A549 (cell line): Measurements from ENCODE around the gene MBLAC2. TPM values are rescaled to one million over a fixed set of nuclear protein-coding genes. Genes with fewer than 3 reads are reported as not detected.

Source experiments
- ATAC-seq, 2 experiments: fragments of 200-7000 bp in 1 of 2; fragments of >200 bp in 1 of 2; cut with Nextera tagmentation in 1 of 2; cut with Tn5 transposase in 1 of 2; 3 replicates each; pipeline versions ENCODE4 v1.8.0 to v1.9.1; 2018 to 2020; ENCODE audit warnings: mild to moderate bottlenecking in 1 of 2, moderate library complexity in 1 of 2
- CTCF ChIA-PET: fragments of 300-600 bp; sonication (Branson Sonifier 250); formaldehyde crosslinking; extraction: SDS; loops from one replicate; lab custom pipeline; 2021; ENCODE audit warnings: antibody characterized with exemption, inconsistent platforms; lab: Yijun Ruan, JAX
- POLR2A ChIA-PET: fragments of 350-600 bp; formaldehyde crosslinking; extraction: SDS; loops from one replicate; lab custom pipeline; 2021; ENCODE audit warnings: antibody characterized with exemption, inconsistent platforms; lab: Yijun Ruan, JAX
- DNase-seq, 2 experiments: peaks; one replicate each; pipeline versions ENCODE4 v3.0.0 to v3.0.0-alpha.2; 2011 to 2016; ENCODE audit warnings: low read depth in 1 of 2, low spot score in 1 of 2
- FAIRE-seq: peaks from 2 replicates; lab custom pipeline; 2011; peaks lifted over from hg19 to GRCh38; lab: Jason Lieb, UNC
- H3K27ac ChIP-seq, 2 experiments: fragments of >200 bp; sonication (Bioruptor Twin); formaldehyde crosslinking; 3 replicates each; pipeline ENCODE4 v1.5.1; 2016 to 2017
- H3K4me1 ChIP-seq: fragments of >200 bp; sonication (Bioruptor Twin); formaldehyde crosslinking; 3 replicates; pipeline ENCODE4 v1.6.1; 2016
- H3K4me2 ChIP-seq: fragments of >200 bp; sonication (Bioruptor Twin); formaldehyde crosslinking; 3 replicates; pipeline ENCODE4 v1.6.1; 2016
- H3K4me3 ChIP-seq: fragments of >200 bp; sonication (Bioruptor Twin); formaldehyde crosslinking; 3 replicates; pipeline ENCODE4 v1.5.1; 2016
- H3K9me3 ChIP-seq: fragments of >200 bp; sonication (Bioruptor Twin); formaldehyde crosslinking; 3 replicates; pipeline ENCODE4 v1.6.1; 2016
- BHLHE40 ChIP-seq: IDR thresholded peaks from 2 replicates; pipeline ENCODE4 v1.6.1; 2012; ENCODE audit warnings: low read depth, low read length, inconsistent platforms
- CBX2 ChIP-seq: fragments of 200-600 bp; sonication (generic); IDR thresholded peaks from 2 replicates; pipeline ENCODE4 v1.6.1; 2016; ENCODE audit warnings: low read depth, mild to moderate bottlenecking, borderline replicate concordance
- CEBPB ChIP-seq, 2 experiments: fragments of >200 bp in 1 of 2; sonication (Bioruptor Twin) in 1 of 2; formaldehyde crosslinking in 1 of 2; IDR thresholded peaks; 2 replicates each; pipeline ENCODE4 v1.6.1; 2012 to 2016
- EHF ChIP-seq: fragments of 250-450 bp; sonication (Bioruptor Pico); IDR thresholded peaks from 2 replicates; pipeline ENCODE4 v1.5.0; 2020; ENCODE audit warnings: mild to moderate bottlenecking
- EP300 ChIP-seq, 2 experiments: fragments of >200 bp; sonication (Bioruptor Twin); formaldehyde crosslinking; IDR thresholded peaks; 2 replicates in 1 of 2; 3 replicates in 1 of 2; pipeline ENCODE4 v1.6.1; 2016 to 2017
- FOXS1 ChIP-seq: fragments of 250-450 bp; sonication (Bioruptor Pico); IDR thresholded peaks from 2 replicates; pipeline ENCODE4 v1.5.0; 2020; ENCODE audit warnings: mild to moderate bottlenecking, moderate library complexity
- HEYL ChIP-seq: fragments of 250-450 bp; sonication (Bioruptor Pico); IDR thresholded peaks from 2 replicates; pipeline ENCODE4 v1.8.0; 2021; ENCODE audit warnings: mild to moderate bottlenecking, moderate library complexity
- HMGXB4 ChIP-seq: fragments of 250-450 bp; sonication (Bioruptor Pico); IDR thresholded peaks from 2 replicates; pipeline ENCODE4 v1.5.0; 2021; ENCODE audit warnings: mild to moderate bottlenecking, moderate library complexity, borderline replicate concordance
- HOXA7 ChIP-seq: fragments of 250-450 bp; sonication (Bioruptor Pico); IDR thresholded peaks from 2 replicates; pipeline ENCODE4 v1.5.0; 2020; ENCODE audit warnings: mild to moderate bottlenecking, moderate library complexity
- KDM5A ChIP-seq: fragments of 200-600 bp; sonication (generic); IDR thresholded peaks from 2 replicates; pipeline ENCODE4 v1.6.1; 2016; ENCODE audit warnings: antibody characterized with exemption, mild to moderate bottlenecking
- MYC ChIP-seq: IDR thresholded peaks from 2 replicates; pipeline ENCODE4 v1.6.1; 2012; ENCODE audit warnings: mild to moderate bottlenecking, inconsistent platforms, low read length, improper control_type of control experiment, borderline replicate concordance
- POLR2A ChIP-seq: IDR thresholded peaks from 2 replicates; pipeline ENCODE4 v1.6.1; 2012; ENCODE audit warnings: mild to moderate bottlenecking, low read length
- RNF2 ChIP-seq: fragments of 200-600 bp; sonication (generic); IDR thresholded peaks from 2 replicates; pipeline ENCODE4 v1.6.1; 2016; ENCODE audit warnings: low read depth, mild to moderate bottlenecking, antibody characterized with exemption, moderate library complexity, borderline replicate concordance
- SMC3 ChIP-seq: fragments of >200 bp; sonication (Bioruptor Twin); formaldehyde crosslinking; IDR thresholded peaks from 3 replicates; pipeline ENCODE4 v1.6.1; 2018; ENCODE audit warnings: inconsistent platforms
- ZFP36 ChIP-seq: fragments of 450-650 bp; IDR thresholded peaks from 2 replicates; pipeline ENCODE4 v1.6.1; 2014; ENCODE audit warnings: borderline replicate concordance; ENCODE audit not compliant: partially characterized antibody
- WGBS: methylation state at CpG from one replicate; pipeline ENCODE4 v1.1.6; 2017; ENCODE audit errors: missing lambda C conversion rate; 5-methylcytosine and 5-hydroxymethylcytosine counted together
- polyA plus RNA-seq, 4 experiments: library from polyadenylated mRNA; depleted of rRNA in 3 of 4; stranded (reverse); fragments of >200 nt; fragmentation: RNase III in 1 of 4; extraction: RNeasy Plus Mini Kit Qiagen cat#74134 plus additional on column Dnase treatment in 1 of 4; gene quantifications; 2 replicates in 3 of 4; 3 replicates in 1 of 4; pipeline ENCODE4 v1.2.3, GENCODE V29; 2011 to 2017
- TF ChIP-seq, protein P1 (sequence below): fragments of 450-650 bp; IDR thresholded peaks from 2 replicates; pipeline ENCODE4 v1.6.1; 2014; ENCODE audit warnings: antibody characterized with exemption
- TF ChIP-seq, protein P2 (sequence below): IDR thresholded peaks from 2 replicates; pipeline ENCODE4 v1.6.1; 2012
- TF ChIP-seq, protein P3 (sequence below): IDR thresholded peaks from 2 replicates; pipeline ENCODE4 v1.6.1; 2012; ENCODE audit warnings: low read depth, borderline replicate concordance
- TF ChIP-seq, protein P4 (sequence below): fragments of >200 bp; sonication (Bioruptor Twin); formaldehyde crosslinking; IDR thresholded peaks from 3 replicates; pipeline ENCODE4 v1.6.1; 2016
- TF ChIP-seq, protein P5 (sequence below): fragments of 200-600 bp; sonication (generic); IDR thresholded peaks from 2 replicates; pipeline ENCODE4 v1.6.1; 2016; ENCODE audit warnings: antibody characterized with exemption, mild to moderate bottlenecking, moderate library complexity
- TF ChIP-seq, protein P6 (sequence below): fragments of >200 bp; sonication (Bioruptor Twin); formaldehyde crosslinking; IDR thresholded peaks from 2 replicates; pipeline ENCODE4 v1.6.1; 2016

The MBLAC2 gene
- polyA plus RNA-seq, 2 of the 4 experiments (the other 2 are of a cell fraction), result 5.3 to 5.7 TPM

- 95% methylated on average over 1 of the region's 1 CpG for WGBS
- FAIRE-seq, result no peak
Measured at GRCh38 chr5:90495146-90495545, 20.6 kb upstream of the MBLAC2 start.

GRCh38 chr5:90494043-90494442 is 19.5 kb upstream of the MBLAC2 start:
- Histone ChIP-seq H3K4me2 (no peak overlapping the region), H3K4me3 (no peak overlapping the region), H3K4me1 (no peaks in the 10 kb centered on the region), H3K9me3 (no peaks in the 10 kb centered on the region), H3K27ac (no peak overlapping the region)
- POLR2A ChIA-PET, result no interaction called here
- FAIRE-seq (no peak), ATAC-seq (no peak), DNase-seq (no peak)
- CTCF ChIA-PET, result no interaction called here
- TF ChIP-seq, protein P1, sequence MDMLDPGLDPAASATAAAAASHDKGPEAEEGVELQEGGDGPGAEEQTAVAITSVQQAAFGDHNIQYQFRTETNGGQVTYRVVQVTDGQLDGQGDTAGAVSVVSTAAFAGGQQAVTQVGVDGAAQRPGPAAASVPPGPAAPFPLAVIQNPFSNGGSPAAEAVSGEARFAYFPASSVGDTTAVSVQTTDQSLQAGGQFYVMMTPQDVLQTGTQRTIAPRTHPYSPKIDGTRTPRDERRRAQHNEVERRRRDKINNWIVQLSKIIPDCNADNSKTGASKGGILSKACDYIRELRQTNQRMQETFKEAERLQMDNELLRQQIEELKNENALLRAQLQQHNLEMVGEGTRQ, result no peak
- TF ChIP-seq, protein P2, sequence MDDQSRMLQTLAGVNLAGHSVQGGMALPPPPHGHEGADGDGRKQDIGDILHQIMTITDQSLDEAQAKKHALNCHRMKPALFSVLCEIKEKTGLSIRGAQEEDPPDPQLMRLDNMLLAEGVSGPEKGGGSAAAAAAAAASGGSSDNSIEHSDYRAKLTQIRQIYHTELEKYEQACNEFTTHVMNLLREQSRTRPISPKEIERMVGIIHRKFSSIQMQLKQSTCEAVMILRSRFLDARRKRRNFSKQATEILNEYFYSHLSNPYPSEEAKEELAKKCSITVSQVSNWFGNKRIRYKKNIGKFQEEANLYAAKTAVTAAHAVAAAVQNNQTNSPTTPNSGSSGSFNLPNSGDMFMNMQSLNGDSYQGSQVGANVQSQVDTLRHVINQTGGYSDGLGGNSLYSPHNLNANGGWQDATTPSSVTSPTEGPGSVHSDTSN, result no peak
- TF ChIP-seq, protein P3, sequence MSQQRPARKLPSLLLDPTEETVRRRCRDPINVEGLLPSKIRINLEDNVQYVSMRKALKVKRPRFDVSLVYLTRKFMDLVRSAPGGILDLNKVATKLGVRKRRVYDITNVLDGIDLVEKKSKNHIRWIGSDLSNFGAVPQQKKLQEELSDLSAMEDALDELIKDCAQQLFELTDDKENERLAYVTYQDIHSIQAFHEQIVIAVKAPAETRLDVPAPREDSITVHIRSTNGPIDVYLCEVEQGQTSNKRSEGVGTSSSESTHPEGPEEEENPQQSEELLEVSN, result no peak
- no peak for TF ChIP-seq CEBPB (IDR thresholded peaks at IDR 0.05)
- TF ChIP-seq, protein P4, sequence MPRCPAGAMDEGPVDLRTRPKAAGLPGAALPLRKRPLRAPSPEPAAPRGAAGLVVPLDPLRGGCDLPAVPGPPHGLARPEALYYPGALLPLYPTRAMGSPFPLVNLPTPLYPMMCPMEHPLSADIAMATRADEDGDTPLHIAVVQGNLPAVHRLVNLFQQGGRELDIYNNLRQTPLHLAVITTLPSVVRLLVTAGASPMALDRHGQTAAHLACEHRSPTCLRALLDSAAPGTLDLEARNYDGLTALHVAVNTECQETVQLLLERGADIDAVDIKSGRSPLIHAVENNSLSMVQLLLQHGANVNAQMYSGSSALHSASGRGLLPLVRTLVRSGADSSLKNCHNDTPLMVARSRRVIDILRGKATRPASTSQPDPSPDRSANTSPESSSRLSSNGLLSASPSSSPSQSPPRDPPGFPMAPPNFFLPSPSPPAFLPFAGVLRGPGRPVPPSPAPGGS, result no peak
- TF ChIP-seq HEYL (CRISPR knock-in tag), result no peak
- TF ChIP-seq POLR2A, result no peak
- no peak for TF ChIP-seq SMC3
- TF ChIP-seq MYC, result no peak

More at GRCh38 chr5:90495146-90495545, 20.6 kb upstream of the MBLAC2 start:
- Histone ChIP-seq H3K9me3 (no peaks in the 10 kb centered on the region), H3K4me2 (no peak overlapping the region), H3K27ac (no peak overlapping the region), H3K4me3 (no peak overlapping the region), H3K4me1 (no peaks in the 10 kb centered on the region)
- CTCF ChIA-PET, result no interaction called here
- TF ChIP-seq KDM5A, result no peak
- TF ChIP-seq CBX2, result no peak
- no peak for TF ChIP-seq POLR2A
- TF ChIP-seq RNF2, result no peak
- TF ChIP-seq BHLHE40, result no peak
- TF ChIP-seq, protein P5, sequence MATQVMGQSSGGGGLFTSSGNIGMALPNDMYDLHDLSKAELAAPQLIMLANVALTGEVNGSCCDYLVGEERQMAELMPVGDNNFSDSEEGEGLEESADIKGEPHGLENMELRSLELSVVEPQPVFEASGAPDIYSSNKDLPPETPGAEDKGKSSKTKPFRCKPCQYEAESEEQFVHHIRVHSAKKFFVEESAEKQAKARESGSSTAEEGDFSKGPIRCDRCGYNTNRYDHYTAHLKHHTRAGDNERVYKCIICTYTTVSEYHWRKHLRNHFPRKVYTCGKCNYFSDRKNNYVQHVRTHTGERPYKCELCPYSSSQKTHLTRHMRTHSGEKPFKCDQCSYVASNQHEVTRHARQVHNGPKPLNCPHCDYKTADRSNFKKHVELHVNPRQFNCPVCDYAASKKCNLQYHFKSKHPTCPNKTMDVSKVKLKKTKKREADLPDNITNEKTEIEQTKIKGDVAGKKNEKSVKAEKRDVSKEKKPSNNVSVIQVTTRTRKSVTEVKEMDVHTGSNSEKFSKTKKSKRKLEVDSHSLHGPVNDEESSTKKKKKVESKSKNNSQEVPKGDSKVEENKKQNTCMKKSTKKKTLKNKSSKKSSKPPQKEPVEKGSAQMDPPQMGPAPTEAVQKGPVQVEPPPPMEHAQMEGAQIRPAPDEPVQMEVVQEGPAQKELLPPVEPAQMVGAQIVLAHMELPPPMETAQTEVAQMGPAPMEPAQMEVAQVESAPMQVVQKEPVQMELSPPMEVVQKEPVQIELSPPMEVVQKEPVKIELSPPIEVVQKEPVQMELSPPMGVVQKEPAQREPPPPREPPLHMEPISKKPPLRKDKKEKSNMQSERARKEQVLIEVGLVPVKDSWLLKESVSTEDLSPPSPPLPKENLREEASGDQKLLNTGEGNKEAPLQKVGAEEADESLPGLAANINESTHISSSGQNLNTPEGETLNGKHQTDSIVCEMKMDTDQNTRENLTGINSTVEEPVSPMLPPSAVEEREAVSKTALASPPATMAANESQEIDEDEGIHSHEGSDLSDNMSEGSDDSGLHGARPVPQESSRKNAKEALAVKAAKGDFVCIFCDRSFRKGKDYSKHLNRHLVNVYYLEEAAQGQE, result no peak
- TF ChIP-seq FOXS1 (CRISPR knock-in tag), result no peak
- no peak for TF ChIP-seq HMGXB4 (CRISPR knock-in tag)
- TF ChIP-seq, protein P6, sequence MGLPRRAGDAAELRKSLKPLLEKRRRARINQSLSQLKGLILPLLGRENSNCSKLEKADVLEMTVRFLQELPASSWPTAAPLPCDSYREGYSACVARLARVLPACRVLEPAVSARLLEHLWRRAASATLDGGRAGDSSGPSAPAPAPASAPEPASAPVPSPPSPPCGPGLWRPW, result no peak
- TF ChIP-seq ZFP36, result no peak
- no peak for TF ChIP-seq EP300 (IDR thresholded peaks at IDR 0.05)
- no peak for TF ChIP-seq EHF
- TF ChIP-seq HOXA7, result no peak
- no peak for ATAC-seq
- POLR2A ChIA-PET, result no interaction called here
- DNase-seq, result no peak
